SJSA1 (cell line): Measurements from ENCODE around the gene C1orf105. TPM values are rescaled to one million over a fixed set of nuclear protein-coding genes. Genes with fewer than 3 reads are reported as not detected.

Experiments
- DNase-seq, 2 experiments: peaks; one replicate each; pipeline ENCODE4 v3.0.0-alpha.2; 2015 to 2020; ENCODE audit warnings: low spot score in 2 of 2, low read depth in 1 of 2
- H3K27ac ChIP-seq: fragments of 250-450 bp; sonication (Bioruptor Pico); 2 replicates; pipeline ENCODE4 v1.5.1; 2020; ENCODE audit warnings: mild to moderate bottlenecking, moderate library complexity
- H3K27me3 ChIP-seq: fragments of 250-450 bp; sonication (Bioruptor Pico); replicated peaks from 2 replicates; pipeline ENCODE4 v1.5.1; 2020; ENCODE audit warnings: mild to moderate bottlenecking, moderate library complexity
- H3K36me3 ChIP-seq: fragments of 250-450 bp; sonication (Bioruptor Pico); 2 replicates; pipeline ENCODE4 v1.5.1; 2020; ENCODE audit warnings: mild to moderate bottlenecking
- H3K4me1 ChIP-seq: fragments of 250-450 bp; sonication (Bioruptor Pico); replicated peaks from 2 replicates; pipeline ENCODE4 v1.6.1; 2021; ENCODE audit warnings: mild to moderate bottlenecking
- H3K4me3 ChIP-seq: fragments of 250-450 bp; sonication (Bioruptor Pico); 2 replicates; pipeline ENCODE4 v1.5.1; 2020; ENCODE audit warnings: mild to moderate bottlenecking
- H3K9me3 ChIP-seq: fragments of 250-450 bp; sonication (Bioruptor Pico); replicated peaks from 2 replicates; pipeline ENCODE4 v1.5.1; 2020; ENCODE audit warnings: mild to moderate bottlenecking
- total RNA-seq: library from RNA; depleted of rRNA; stranded (reverse); fragments of >200 nt; shearing (Covaris generic); gene quantifications from 2 replicates; pipeline ENCODE4 v1.2.3, GENCODE V29; 2014; rRNA removed

C1orf105 gene
- total RNA-seq, 1 experiment from 2014 or later = not detected

- Histone ChIP-seq H3K9me3 (no peaks in the 10 kb centered on the region), H3K27me3 (peaks cover 4% of the 10 kb centered on the region), H3K27ac (no peak overlapping the region), H3K4me3 (no peak overlapping the region), H3K36me3 (no peaks in the 10 kb centered on the region), H3K4me1 (peaks cover 9% of the 10 kb centered on the region)
- DNase-seq = no peak
Observed at GRCh38 chr1:172499636-172500141, 79.2 kb downstream of the C1orf105 start.

- Histone ChIP-seq H3K4me1 (peaks cover 9% of the 10 kb centered on the region), H3K36me3 (no peaks in the 10 kb centered on the region), H3K4me3 (no peak overlapping the region), H3K27me3 (peaks cover 4% of the 10 kb centered on the region), H3K9me3 (no peaks in the 10 kb centered on the region), H3K27ac (no peak overlapping the region)
- DNase-seq = no peak
Observed at GRCh38 chr1:172500207-172500606, 79.7 kb downstream of the C1orf105 start.

- Histone ChIP-seq H3K27me3 (peaks cover 4% of the 10 kb centered on the region), H3K4me3 (no peak overlapping the region), H3K27ac (no peak overlapping the region), H3K9me3 (no peaks in the 10 kb centered on the region), H3K4me1 (no peaks in the 10 kb centered on the region), H3K36me3 (no peaks in the 10 kb centered on the region)
- DNase-seq = no peak
Observed at GRCh38 chr1:172507741-172508140, 87.3 kb downstream of the C1orf105 start.

GRCh38 chr1:172510479-172510878 is 90.0 kb downstream of the C1orf105 start:
- H3K4me1 ChIP-seq = no peaks in the 10 kb centered on the region
- no peaks in the 10 kb centered on the region for H3K36me3 ChIP-seq
- DNase-seq = no peak
- no peak overlapping the region for H3K4me3 ChIP-seq
- H3K27ac ChIP-seq = no peak overlapping the region
- no peaks in the 10 kb centered on the region for H3K9me3 ChIP-seq
- H3K27me3 ChIP-seq = no peaks in the 10 kb centered on the region

- no peaks in the 10 kb centered on the region for H3K9me3 ChIP-seq
- H3K27me3 ChIP-seq = no peaks in the 10 kb centered on the region
- no peaks in the 10 kb centered on the region for H3K4me1 ChIP-seq
- no peak overlapping the region for H3K4me3 ChIP-seq
- DNase-seq = no peak
- H3K36me3 ChIP-seq = no peaks in the 10 kb centered on the region
- H3K27ac ChIP-seq = no peak overlapping the region
Observed at GRCh38 chr1:172512591-172512990, 92.1 kb downstream of the C1orf105 start.

GRCh38 chr1:172513479-172513878 is 93.0 kb downstream of the C1orf105 start:
- Histone ChIP-seq H3K4me1 (no peaks in the 10 kb centered on the region), H3K9me3 (no peaks in the 10 kb centered on the region), H3K36me3 (no peaks in the 10 kb centered on the region), H3K27ac (no peak overlapping the region), H3K27me3 (no peaks in the 10 kb centered on the region), H3K4me3 (no peak overlapping the region)
- DNase-seq = no peak

- DNase-seq = no peak
- Histone ChIP-seq H3K4me3 (no peak overlapping the region), H3K9me3 (no peaks in the 10 kb centered on the region), H3K27me3 (no peaks in the 10 kb centered on the region), H3K27ac (no peak overlapping the region), H3K4me1 (no peaks in the 10 kb centered on the region), H3K36me3 (no peaks in the 10 kb centered on the region)
Observed at GRCh38 chr1:172514108-172514507, 93.6 kb downstream of the C1orf105 start.

GRCh38 chr1:172515436-172515835 is 95.0 kb downstream of the C1orf105 start:
- Histone ChIP-seq H3K9me3 (no peaks in the 10 kb centered on the region), H3K36me3 (no peaks in the 10 kb centered on the region), H3K4me1 (no peaks in the 10 kb centered on the region), H3K27ac (no peak overlapping the region), H3K27me3 (no peaks in the 10 kb centered on the region), H3K4me3 (no peak overlapping the region)
- no peak for DNase-seq

GRCh38 chr1:172515927-172516326 is 95.4 kb downstream of the C1orf105 start:
- DNase-seq = no peak
- Histone ChIP-seq H3K36me3 (no peaks in the 10 kb centered on the region), H3K27ac (no peak overlapping the region), H3K4me3 (no peak overlapping the region), H3K27me3 (0 out of 2 replicates have a peak, but pooled peaks cover 1% of the 10 kb centered on the region), H3K9me3 (no peaks in the 10 kb centered on the region), H3K4me1 (no peaks in the 10 kb centered on the region)

- H3K4me1 ChIP-seq = no peaks in the 10 kb centered on the region
- H3K27ac ChIP-seq = no peak overlapping the region
- no peak for DNase-seq
- H3K4me3 ChIP-seq = no peak overlapping the region
- H3K36me3 ChIP-seq = no peaks in the 10 kb centered on the region
- no peaks in the 10 kb centered on the region for H3K9me3 ChIP-seq
- H3K27me3 ChIP-seq = 0 out of 2 replicates have a peak, but pooled peaks cover 5% of the 10 kb centered on the region
Observed at GRCh38 chr1:172517081-172517480, 96.6 kb downstream of the C1orf105 start.

GRCh38 chr1:172517545-172517944 is 97.1 kb downstream of the C1orf105 start:
- Histone ChIP-seq H3K9me3 (no peaks in the 10 kb centered on the region), H3K27me3 (0 out of 2 replicates have a peak, but pooled peaks cover 5% of the 10 kb centered on the region), H3K4me1 (no peaks in the 10 kb centered on the region), H3K36me3 (no peaks in the 10 kb centered on the region), H3K4me3 (no peak overlapping the region), H3K27ac (no peak overlapping the region)
- DNase-seq = no peak

Other genes starting within 250 kb of the C1orf105 start
- 20.9 and 27.0 TPM in 2 replicates for gene PIGC, start 23.4 kb downstream of the C1orf105 start, total RNA-seq
- gene SUCO, start 112.5 kb downstream of the C1orf105 start, total RNA-seq = 24.1 and 26.1 TPM in 2 replicates
- gene FASLG, start 238.4 kb downstream of the C1orf105 start, total RNA-seq = not detected in 2 replicates